PC-9 (cell line): ENCODE measurements around the gene TAP2. TPM values are rescaled to one million over a fixed set of nuclear protein-coding genes. Genes with fewer than 3 reads are reported as not detected.
"Not testable (repeated sequence)": the region's sequence is repeated elsewhere in the genome, so short reads cannot be mapped to it uniquely, and the experiment has no call there.

ENCODE experiments used
- BruUV-seq: library from RNA; stranded (reverse); fragments of 400-500 nt; replicated peaks from 2 replicates; lab custom pipeline; 2021; lab: Mats Ljungman, UMichigan
- CTCF ChIA-PET: fragments of 300-600 bp; sonication (Branson Sonifier 250); formaldehyde crosslinking; loops from one replicate; lab custom pipeline; 2022; ENCODE audit warnings: antibody characterized with exemption; lab: Charles Lee
- POLR2A ChIA-PET: fragments of 300-600 bp; sonication (Branson Sonifier 250); formaldehyde crosslinking; loops from one replicate; lab custom pipeline; 2022; ENCODE audit warnings: antibody characterized with exemption; ENCODE audit not compliant: unreplicated experiment; lab: Charles Lee
- DNase-seq, 2 experiments: peaks; one replicate each; pipeline versions ENCODE4 v3.0.0 to v3.0.0-alpha.2; 2015 to 2022; ENCODE audit warnings: mixed read lengths in 1 of 2
- H2AFZ ChIP-seq: fragments of 200-600 bp; sonication (generic); 2 replicates; pipeline ENCODE4 v1.8.1; 2017; ENCODE audit warnings: antibody characterized with exemption
- H3F3A ChIP-seq: fragments of 200-600 bp; sonication (generic); 2 replicates; pipeline ENCODE4 v1.8.1; 2017; ENCODE audit warnings: antibody characterized with exemption, mild to moderate bottlenecking, low read depth; ENCODE audit not compliant: insufficient read depth
- H3K27ac ChIP-seq: fragments of 200-600 bp; sonication (generic); 2 replicates; pipeline ENCODE4 v1.6.1; 2016; ENCODE audit warnings: mixed run types
- H3K27me3 ChIP-seq: fragments of 200-600 bp; sonication (generic); 2 replicates; pipeline ENCODE4 v1.6.1; 2016; ENCODE audit warnings: low read depth, mixed run types; ENCODE audit not compliant: insufficient read depth
- H3K36me3 ChIP-seq: fragments of 200-600 bp; sonication (generic); 2 replicates; pipeline ENCODE4 v1.6.1; 2016; ENCODE audit warnings: low read depth, mixed run types
- H3K4me1 ChIP-seq: fragments of 200-600 bp; sonication (generic); replicated peaks from 2 replicates; pipeline ENCODE4 v1.6.1; 2016; ENCODE audit warnings: mixed run types; ENCODE audit not compliant: insufficient read depth
- H3K4me2 ChIP-seq: fragments of 200-600 bp; sonication (generic); 2 replicates; pipeline ENCODE4 v1.6.1; 2017; ENCODE audit warnings: mixed run types
- H3K4me3 ChIP-seq: fragments of 200-600 bp; sonication (generic); 2 replicates; pipeline ENCODE4 v1.6.1; 2016; ENCODE audit warnings: mixed run types
- H3K79me2 ChIP-seq: fragments of 200-600 bp; sonication (generic); 2 replicates; pipeline ENCODE4 v1.6.1; 2017; ENCODE audit warnings: low read depth, mixed run types
- H3K9me2 ChIP-seq: fragments of 200-600 bp; sonication (generic); 2 replicates; pipeline ENCODE4 v1.8.1; 2017; ENCODE audit warnings: mild to moderate bottlenecking; ENCODE audit not compliant: insufficient read depth
- H3K9me3 ChIP-seq: fragments of 200-600 bp; sonication (generic); 2 replicates; pipeline ENCODE4 v1.8.1; 2016; ENCODE audit warnings: low read depth; ENCODE audit not compliant: insufficient read depth
- H4K20me1 ChIP-seq: fragments of 200-600 bp; sonication (generic); 2 replicates; pipeline ENCODE4 v1.8.1; 2017; ENCODE audit not compliant: insufficient read depth
- CTCF ChIP-seq: fragments of 200-600 bp; sonication (generic); conservative IDR thresholded peaks from 2 replicates; pipeline ENCODE4 v1.6.1; 2017; ENCODE audit warnings: mixed run types, antibody characterized with exemption, mild to moderate bottlenecking, moderate library complexity
- EZH2 ChIP-seq: fragments of 200-600 bp; sonication (generic); IDR thresholded peaks from 2 replicates; pipeline ENCODE4 v1.8.0; 2017; ENCODE audit warnings: antibody characterized with exemption, low read depth
- intact Hi-C: fragments of 100-400 bp; cut with micrococcal nuclease; formaldehyde crosslinking; loops from one replicate; pipeline ENCODE4 v1.10.0; 2022; ENCODE audit not compliant: unreplicated experiment
- total RNA-seq: library from RNA; stranded (reverse); gene quantifications from 2 replicates; pipeline ENCODE4 v1.2.3, GENCODE V29; 2021

The TAP2 gene
- total RNA-seq, 1 experiment from 2014 or later: 70.6 TPM

- CTCF ChIA-PET: no interaction called here
- intact Hi-C loops: no loop called here
- H3K4me1 ChIP-seq: no peaks in the 10 kb centered on the region
- no peak overlapping the region for H3K27ac ChIP-seq
- POLR2A ChIA-PET: interaction anchor here (0.6 kb wide), 2 partner anchors 90 to 91 kb away, joined by 3 to 7 read pairs; no protein-coding TSS in a partner anchor
- H4K20me1 ChIP-seq: no peaks in the 10 kb centered on the region
- no peak overlapping the region for H3K4me2 ChIP-seq
- no TSS peak for BruUV-seq
- no peaks in the 10 kb centered on the region for H3K36me3 ChIP-seq
- H3K9me2 ChIP-seq: no peaks in the 10 kb centered on the region
- no peak for DNase-seq
- no peaks in the 10 kb centered on the region for H3K79me2 ChIP-seq
- H3K9me3 ChIP-seq: no peaks in the 10 kb centered on the region
- no peaks in the 10 kb centered on the region for H3F3A ChIP-seq
- H2AFZ ChIP-seq: no peak overlapping the region
- H3K27me3 ChIP-seq: 0 out of 2 replicates have a peak, but pooled peaks cover 7% of the 10 kb centered on the region
- TF ChIP-seq EZH2: no peak
- no peak for TF ChIP-seq CTCF
- H3K4me3 ChIP-seq: no peak overlapping the region
These were observed 44.3 kb upstream of the TAP2 start for GRCh38 chr6:32882879-32883250.

- POLR2A ChIA-PET: interaction anchor here (0.7 kb wide), 1 partner anchor 537 kb away, joined by 9 read pairs; no protein-coding TSS in a partner anchor
- H3K36me3 ChIP-seq, H2AFZ ChIP-seq, H3K9me3 ChIP-seq, H3K9me2 ChIP-seq, intact Hi-C loops, H3K4me2 ChIP-seq, H4K20me1 ChIP-seq, BruUV-seq, H3K27ac ChIP-seq, H3F3A ChIP-seq, H3K4me1 ChIP-seq, H3K79me2 ChIP-seq, CTCF ChIA-PET, H3K4me3 ChIP-seq, H3K27me3 ChIP-seq, DNase-seq: not testable (repeated sequence)
These were observed 42.4 kb upstream of the TAP2 start for GRCh38 chr6:32880962-32881361.

GRCh38 chr6:32879691-32880090 is 41.2 kb upstream of the TAP2 start:
- POLR2A ChIA-PET: no interaction called here
- no TSS peak for BruUV-seq
- Histone ChIP-seq H3K27ac (no peak overlapping the region), H2AFZ (no peak overlapping the region), H3K27me3 (0 out of 2 replicates have a peak, but pooled peaks cover 7% of the 10 kb centered on the region), H3K36me3 (no peaks in the 10 kb centered on the region), H3K4me1 (no peaks in the 10 kb centered on the region), H3K79me2 (no peaks in the 10 kb centered on the region), H3K4me3 (no peak overlapping the region), H3K9me2 (no peaks in the 10 kb centered on the region), H3K9me3 (no peaks in the 10 kb centered on the region), H4K20me1 (no peaks in the 10 kb centered on the region), H3F3A (no peaks in the 10 kb centered on the region), H3K4me2 (no peak overlapping the region)
- CTCF ChIA-PET: no interaction called here
- TF ChIP-seq CTCF: no peak
- no peak for TF ChIP-seq EZH2
- DNase-seq: no peak
- intact Hi-C loops: no loop called here

GRCh38 chr6:32876603-32877002 is 38.1 kb upstream of the TAP2 start:
- Histone ChIP-seq H2AFZ (no peak overlapping the region), H3K9me2 (no peaks in the 10 kb centered on the region), H3K36me3 (no peaks in the 10 kb centered on the region), H4K20me1 (no peaks in the 10 kb centered on the region), H3K79me2 (no peaks in the 10 kb centered on the region), H3K4me1 (no peaks in the 10 kb centered on the region), H3K4me2 (no peak overlapping the region), H3K27ac (no peak overlapping the region), H3K9me3 (no peaks in the 10 kb centered on the region), H3F3A (no peaks in the 10 kb centered on the region), H3K27me3 (0 out of 2 replicates have a peak, but pooled peaks cover 4% of the 10 kb centered on the region), H3K4me3 (no peak overlapping the region)
- CTCF ChIA-PET: interaction anchor here (0.5 to 0.6 kb wide), 2 partner anchors 114 to 130 kb away, joined by 3 to 5 read pairs; no protein-coding TSS in a partner anchor
- intact Hi-C loops: no loop called here
- no peak for DNase-seq
- no peak for TF ChIP-seq EZH2
- POLR2A ChIA-PET: no interaction called here
- no TSS peak for BruUV-seq

- H3K9me2 ChIP-seq, BruUV-seq, H2AFZ ChIP-seq, H3K36me3 ChIP-seq, POLR2A ChIA-PET, H3K4me2 ChIP-seq, H3K4me3 ChIP-seq, DNase-seq, H4K20me1 ChIP-seq, H3K4me1 ChIP-seq, CTCF ChIA-PET, H3K9me3 ChIP-seq, H3K79me2 ChIP-seq, intact Hi-C loops, H3F3A ChIP-seq, H3K27ac ChIP-seq, H3K27me3 ChIP-seq: not testable (repeated sequence)
These were observed 35.4 kb upstream of the TAP2 start for GRCh38 chr6:32873947-32874346.
